ENCODE measurements around the gene CEP152.

GRCh38 chr15:48828906-48829305 is 18.0 kb upstream of the CEP152 start:
- TF ChIP-seq CTCF (tag by site-specific recombination; IDR thresholded peaks at IDR 0.05) (no peak), ZNF792 (tag by site-specific recombination; IDR thresholded peaks at IDR 0.05) (no peak)

Measured in HEK293 (cell line).